ENCODE data around the gene PLEKHM3.

The PLEKHM3 gene

GRCh38 chr2:207921606-207922005, 103.7 kb downstream of the PLEKHM3 start:
- TF ChIP-seq, protein P1, sequence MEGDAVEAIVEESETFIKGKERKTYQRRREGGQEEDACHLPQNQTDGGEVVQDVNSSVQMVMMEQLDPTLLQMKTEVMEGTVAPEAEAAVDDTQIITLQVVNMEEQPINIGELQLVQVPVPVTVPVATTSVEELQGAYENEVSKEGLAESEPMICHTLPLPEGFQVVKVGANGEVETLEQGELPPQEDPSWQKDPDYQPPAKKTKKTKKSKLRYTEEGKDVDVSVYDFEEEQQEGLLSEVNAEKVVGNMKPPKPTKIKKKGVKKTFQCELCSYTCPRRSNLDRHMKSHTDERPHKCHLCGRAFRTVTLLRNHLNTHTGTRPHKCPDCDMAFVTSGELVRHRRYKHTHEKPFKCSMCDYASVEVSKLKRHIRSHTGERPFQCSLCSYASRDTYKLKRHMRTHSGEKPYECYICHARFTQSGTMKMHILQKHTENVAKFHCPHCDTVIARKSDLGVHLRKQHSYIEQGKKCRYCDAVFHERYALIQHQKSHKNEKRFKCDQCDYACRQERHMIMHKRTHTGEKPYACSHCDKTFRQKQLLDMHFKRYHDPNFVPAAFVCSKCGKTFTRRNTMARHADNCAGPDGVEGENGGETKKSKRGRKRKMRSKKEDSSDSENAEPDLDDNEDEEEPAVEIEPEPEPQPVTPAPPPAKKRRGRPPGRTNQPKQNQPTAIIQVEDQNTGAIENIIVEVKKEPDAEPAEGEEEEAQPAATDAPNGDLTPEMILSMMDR (IDR thresholded peaks at IDR 0.05; ENCODE audit: insufficient read depth, low read length, poor library complexity, severe bottlenecking) = no peak
- Histone ChIP-seq H3K4me3 (replicated peaks; ENCODE audit: low read depth, low read length) (no peak overlapping the region), H3K27me3 (replicated peaks; ENCODE audit: control insufficient read depth, insufficient read depth, low read length) (no peaks in the 10 kb centered on the region), H3K36me3 (ENCODE audit: control insufficient read depth, insufficient read depth, low read length) (no peaks in the 10 kb centered on the region)
- no peak for DNase-seq (ENCODE audit: extremely low read depth, insufficient read length)

DNA sequence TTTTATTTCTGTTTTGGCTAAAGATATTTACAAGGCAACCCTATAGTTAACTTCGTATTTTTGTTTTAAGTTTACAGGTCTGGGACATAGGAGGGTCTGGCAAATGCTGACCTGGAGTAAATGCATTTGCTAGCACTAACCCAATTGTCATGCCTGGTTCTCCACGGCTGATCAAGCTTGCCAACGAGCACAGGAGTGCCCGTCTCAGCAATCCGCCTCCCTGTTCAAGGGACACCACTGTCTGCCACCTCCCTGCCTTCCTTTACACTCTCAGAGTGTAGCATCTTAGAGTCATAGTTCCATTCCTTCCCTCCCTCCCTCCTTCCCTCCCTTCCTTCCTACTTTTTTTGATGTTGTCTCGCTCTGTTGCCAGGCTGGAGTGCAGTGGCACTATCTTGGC, 104.6 kb downstream of the PLEKHM3 start:
- Histone ChIP-seq H3K4me3 (replicated peaks; ENCODE audit: low read depth, low read length) (no peak overlapping the region), H3K27me3 (replicated peaks; ENCODE audit: control insufficient read depth, insufficient read depth, low read length) (no peaks in the 10 kb centered on the region), H3K36me3 (ENCODE audit: control insufficient read depth, insufficient read depth, low read length) (no peaks in the 10 kb centered on the region)
- DNase-seq (ENCODE audit: extremely low read depth, insufficient read length) = no peak
- TF ChIP-seq, protein P1 (IDR thresholded peaks at IDR 0.05; ENCODE audit: insufficient read depth, low read length, poor library complexity, severe bottlenecking) = no peak

GRCh38 chr2:207920321-207920720, 105.0 kb downstream of the PLEKHM3 start:
- TF ChIP-seq, protein P1 (IDR thresholded peaks at IDR 0.05; ENCODE audit: insufficient read depth, low read length, poor library complexity, severe bottlenecking) = no peak
- no peak overlapping the region for H3K4me3 ChIP-seq (replicated peaks; ENCODE audit: low read depth, low read length)
- H3K27me3 ChIP-seq (replicated peaks; ENCODE audit: control insufficient read depth, insufficient read depth, low read length) = no peaks in the 10 kb centered on the region
- no peaks in the 10 kb centered on the region for H3K36me3 ChIP-seq (ENCODE audit: control insufficient read depth, insufficient read depth, low read length)
- no peak for DNase-seq (ENCODE audit: extremely low read depth, insufficient read length)

DNA sequence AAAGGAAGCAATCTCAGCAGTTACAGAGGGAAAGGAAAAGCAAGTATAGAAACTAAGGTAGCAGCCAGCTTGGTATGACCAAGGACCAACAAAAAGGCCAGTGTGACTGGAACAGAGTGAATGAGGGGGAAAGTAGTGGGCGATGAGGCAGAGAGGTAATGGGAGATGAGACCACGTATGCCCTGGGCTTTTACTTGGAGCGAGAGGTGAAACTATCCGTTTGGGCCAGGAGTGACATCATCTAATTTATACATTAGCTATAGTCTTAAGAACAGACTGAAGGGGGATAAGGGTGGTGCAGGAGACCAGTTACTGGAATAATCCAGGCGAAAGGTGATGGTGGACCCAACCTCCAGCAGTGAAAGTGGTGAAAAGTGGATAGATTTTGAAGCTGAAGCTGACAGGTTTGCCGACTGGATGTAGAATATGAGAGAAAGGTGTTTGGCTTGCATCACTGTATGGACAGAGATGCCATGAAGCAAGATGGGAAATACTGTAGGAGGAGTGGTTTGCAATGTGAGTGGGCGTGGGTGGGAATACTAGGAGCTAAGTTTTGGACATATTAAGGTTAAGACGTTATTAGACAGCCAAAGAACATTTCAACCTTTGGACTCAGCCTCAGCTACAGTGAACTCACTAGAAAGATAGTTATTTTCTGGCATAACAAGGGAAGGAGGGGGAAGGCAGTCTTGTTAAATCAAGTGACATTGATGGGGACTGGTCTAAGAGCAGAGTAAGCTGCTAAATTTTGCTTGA, 106.0 kb downstream of the PLEKHM3 start:
- Histone ChIP-seq H3K4me3 (replicated peaks; ENCODE audit: low read depth, low read length) (no peak overlapping the region), H3K27me3 (replicated peaks; ENCODE audit: control insufficient read depth, insufficient read depth, low read length) (no peaks in the 10 kb centered on the region), H3K36me3 (ENCODE audit: control insufficient read depth, insufficient read depth, low read length) (no peaks in the 10 kb centered on the region)
- TF ChIP-seq, protein P1 (IDR thresholded peaks at IDR 0.05; ENCODE audit: insufficient read depth, low read length, poor library complexity, severe bottlenecking) = no peak
- no peak for DNase-seq (ENCODE audit: extremely low read depth, insufficient read length)

DNA sequence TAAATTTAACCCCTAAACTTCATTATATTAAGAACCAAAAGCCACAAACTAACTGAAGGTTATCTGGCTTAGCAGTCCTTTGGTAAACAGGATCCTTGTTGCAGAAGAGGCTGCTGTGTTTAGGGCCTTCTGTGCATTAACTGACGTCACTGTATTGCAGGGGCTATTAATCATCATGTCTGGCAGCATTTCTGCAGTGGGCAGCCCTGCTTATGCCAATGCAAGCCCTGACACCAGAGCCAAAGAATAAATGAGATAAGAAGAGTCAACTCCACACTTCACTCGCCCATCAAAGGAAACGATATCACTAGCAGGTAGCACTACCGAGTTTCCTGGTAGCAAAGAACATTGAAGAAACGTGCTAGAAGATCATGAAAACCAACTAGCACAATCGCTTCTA, 110.6 kb downstream of the PLEKHM3 start:
- TF ChIP-seq, protein P1 (IDR thresholded peaks at IDR 0.05; ENCODE audit: insufficient read depth, low read length, poor library complexity, severe bottlenecking) = no peak
- Histone ChIP-seq H3K4me3 (replicated peaks; ENCODE audit: low read depth, low read length) (no peak overlapping the region), H3K36me3 (ENCODE audit: control insufficient read depth, insufficient read depth, low read length) (no peaks in the 10 kb centered on the region), H3K27me3 (replicated peaks; ENCODE audit: control insufficient read depth, insufficient read depth, low read length) (no peaks in the 10 kb centered on the region)
- DNase-seq (ENCODE audit: extremely low read depth, insufficient read length) = no peak

Data from GM06990 (cell line).